MM.1S (cell line): ENCODE results near the gene MYADML2.

Experiments used
- CTCF ChIP-seq: fragments of 300-600 bp; sonication (generic); IDR thresholded peaks from 2 replicates; pipeline ENCODE4 v1.5.1; 2016; ENCODE audit warnings: antibody characterized with exemption, low read length, mixed read lengths
- EZH2 ChIP-seq: fragments of 300-600 bp; sonication (generic); optimal IDR thresholded peaks from 2 replicates; pipeline ENCODE3; 2017; ENCODE audit warnings: low read depth, mild to moderate bottlenecking, antibody characterized with exemption, low read length, mixed read lengths
- EZH2phosphoT487 ChIP-seq: fragments of 300-600 bp; sonication (generic); IDR thresholded peaks from 2 replicates; pipeline ENCODE4 v1.6.1; 2018; ENCODE audit warnings: antibody characterized with exemption, low read length

- TF ChIP-seq CTCF (no peak), EZH2 (no peak), EZH2phosphoT487 (no peak)
Observed at GRCh38 chr17:81973432-81973831, 26.4 kb upstream of the MYADML2 start.
